Body of pancreas (tissue), 4 donors: ENCODE results near the gene RAB10. TPM values are rescaled to one million over a fixed set of nuclear protein-coding genes. Genes with fewer than 3 reads are reported as not detected.
"Not testable (repeated sequence)": the region's sequence is repeated elsewhere in the genome, so short reads cannot be mapped to it uniquely, and the experiment has no call there.

Source experiments
- ATAC-seq: fragments of 150-250 bp; one replicate; pipeline ENCODE4 v1.9.1; 2016
- DNase-seq, 4 donors: peaks; one replicate each; pipeline ENCODE4 v3.0.0-alpha.2; 2019
- H3K27ac ChIP-seq, 4 donors: fragments of 200-600 bp; sonication (generic); 1 replicate in 3 of 4; 2 replicates in 1 of 4; pipeline versions ENCODE4 v1.5.1 to v1.6.1; 2016 to 2019; ENCODE audit warnings: mild to moderate bottlenecking in 1 of 4, mixed read lengths in 1 of 4, moderate library complexity in 1 of 4
- H3K27me3 ChIP-seq, 2 donors: fragments of 200-600 bp; sonication (generic); one replicate each; pipeline ENCODE4 v1.6.0; 2016; ENCODE audit warnings: mild to moderate bottlenecking in 1 of 2
- H3K36me3 ChIP-seq, 2 donors: fragments of 200-600 bp; sonication (generic); replicated peaks in 1 of 2; 2 replicates each; pipeline ENCODE4 v1.5.1; 2016; ENCODE audit warnings: low read depth in 2 of 2; ENCODE audit not compliant: insufficient read depth in 1 of 2
- H3K4me1 ChIP-seq: fragments of 200-600 bp; sonication (generic); one replicate; pipeline ENCODE4 v1.6.0; 2016
- H3K4me3 ChIP-seq, 2 donors: fragments of 200-600 bp; sonication (generic); 1 replicate in 1 of 2; 2 replicates in 1 of 2; pipeline ENCODE4 v1.5.1; 2016 to 2019
- H3K9me3 ChIP-seq, 3 donors: fragments of 200-600 bp; sonication (generic); 1 replicate in 2 of 3; 2 replicates in 1 of 3; pipeline ENCODE4 v1.5.1; 2016
- CTCF ChIP-seq, 7 experiments: fragments of 450-650 bp in 4 of 7; fragments of 200-600 bp in 3 of 7; sonication (generic) in 3 of 7; IDR thresholded peaks; one replicate each; pipeline ENCODE4 v1.5.1; 2016 to 2019; ENCODE audit warnings: antibody characterized with exemption in 7 of 7
- POLR2A ChIP-seq, 3 donors: fragments of 450-650 bp; IDR thresholded peaks; one replicate each; pipeline ENCODE4 v1.6.1; 2016; ENCODE audit warnings: antibody characterized with exemption in 3 of 3, mild to moderate bottlenecking in 2 of 3
- WGBS, 2 donors: methylation state at CpG; one replicate each; pipeline ENCODE4 v1.1.5; 2017; 5-methylcytosine and 5-hydroxymethylcytosine counted together
- intact Hi-C: fragments of 100-400 bp; cut with DNase I; formaldehyde crosslinking; loops from one replicate; pipeline ENCODE4 v1.15.1; 2023
- total RNA-seq, 2 donors: library from RNA; depleted of rRNA; stranded (reverse); fragments of >200 nt; gene quantifications; one replicate each; pipeline ENCODE4 v1.1.0, GENCODE V29; 2016

RAB10 gene
- total RNA-seq, 2 donors from 2014 or later, result 41.5 to 115 TPM

- Histone ChIP-seq H3K4me3 (no peak overlapping the region), H3K27ac (peak overlapping the region in 2 of 4 donors; percentile 5 to 29), H3K9me3 (no peaks in the 10 kb centered on the region), H3K36me3 (no peaks in the 10 kb centered on the region), H3K27me3 (no peaks in the 10 kb centered on the region), H3K4me1 (peaks cover 32% of the 10 kb centered on the region)
- WGBS, 2 donors, result 93 to 100% methylated on average over 1 of the region's 1 CpG
- intact Hi-C loops, result no loop called here
- DNase-seq (no peak), ATAC-seq (no peak)
- no peak for TF ChIP-seq CTCF (IDR thresholded peaks at IDR 0.05)
- TF ChIP-seq POLR2A (IDR thresholded peaks at IDR 0.05), result no peak
Measured at GRCh38 chr2:26076001-26076587, 42.2 kb downstream of the RAB10 start.

GRCh38 chr2:26077291-26077690, 43.4 kb downstream of the RAB10 start:
- intact Hi-C loops, result no loop called here
- Histone ChIP-seq H3K9me3 (no peaks in the 10 kb centered on the region), H3K4me3 (no peak overlapping the region), H3K36me3 (no peaks in the 10 kb centered on the region), H3K27me3 (no peaks in the 10 kb centered on the region), H3K27ac (no peak overlapping the region), H3K4me1 (peaks cover 32% of the 10 kb centered on the region)
- no peak for TF ChIP-seq POLR2A (IDR thresholded peaks at IDR 0.05)
- ATAC-seq, result no peak
- WGBS, 2 donors, result 79 to 88% methylated on average over 2 of the region's 2 CpGs
- DNase-seq, result no peak

GRCh38 chr2:26078939-26079338, 45.1 kb downstream of the RAB10 start:
- TF ChIP-seq CTCF (IDR thresholded peaks at IDR 0.05) (no peak), POLR2A (IDR thresholded peaks at IDR 0.05) (no peak)
- Histone ChIP-seq H3K27ac (no peak overlapping the region), H3K27me3 (no peaks in the 10 kb centered on the region), H3K4me1 (peaks cover 23% of the 10 kb centered on the region), H3K4me3 (no peak overlapping the region), H3K36me3 (no peaks in the 10 kb centered on the region), H3K9me3 (no peaks in the 10 kb centered on the region)
- ATAC-seq (no peak), DNase-seq (no peak)
- WGBS, 2 donors, result 94 to 98% methylated on average over 3 of the region's 3 CpGs
- intact Hi-C loops, result no loop called here

GRCh38 chr2:26080356-26080755, 46.5 kb downstream of the RAB10 start:
- H3K4me3 ChIP-seq, result no peak overlapping the region
- H3K4me1 ChIP-seq, result peaks cover 12% of the 10 kb centered on the region
- H3K27ac ChIP-seq, result no peak overlapping the region
- TF ChIP-seq CTCF (IDR thresholded peaks at IDR 0.05) (no peak), POLR2A (IDR thresholded peaks at IDR 0.05) (no peak)
- no peak for DNase-seq
- H3K9me3 ChIP-seq, result no peaks in the 10 kb centered on the region
- H3K27me3 ChIP-seq, result no peaks in the 10 kb centered on the region
- no peak for ATAC-seq
- WGBS, 2 donors, result 96 to 100% methylated on average over 1 of the region's 1 CpG
- intact Hi-C loops, result no loop called here
- no peaks in the 10 kb centered on the region for H3K36me3 ChIP-seq

GRCh38 chr2:26080925-26081324, 47.0 kb downstream of the RAB10 start:
- H3K27ac ChIP-seq, H3K36me3 ChIP-seq, ATAC-seq, H3K27me3 ChIP-seq, H3K9me3 ChIP-seq, H3K4me3 ChIP-seq, DNase-seq, intact Hi-C loops, H3K4me1 ChIP-seq: not testable (repeated sequence)
- 97 to 100% methylated on average over 3 of the region's 3 CpGs for WGBS, 2 donors

- intact Hi-C loops, result no loop called here
- 84 to 95% methylated on average over 5 of the region's 5 CpGs for WGBS, 2 donors
- ATAC-seq (no peak), DNase-seq (no peak)
- Histone ChIP-seq H3K4me1 (peaks cover under 1% of the 10 kb centered on the region), H3K4me3 (no peak overlapping the region), H3K9me3 (no peaks in the 10 kb centered on the region), H3K27me3 (no peaks in the 10 kb centered on the region), H3K36me3 (no peaks in the 10 kb centered on the region), H3K27ac (no peak overlapping the region)
- TF ChIP-seq CTCF (IDR thresholded peaks at IDR 0.05) (no peak), POLR2A (IDR thresholded peaks at IDR 0.05) (no peak)
Measured at GRCh38 chr2:26081556-26081955, 47.7 kb downstream of the RAB10 start.
